ENCODE measurements around the gene MUC4. TPM values are rescaled to one million over a fixed set of nuclear protein-coding genes. Genes with fewer than 3 reads are reported as not detected.

MUC4 gene
- total RNA-seq, 1 experiment from 2014 or later = 0.36 TPM

DNA sequence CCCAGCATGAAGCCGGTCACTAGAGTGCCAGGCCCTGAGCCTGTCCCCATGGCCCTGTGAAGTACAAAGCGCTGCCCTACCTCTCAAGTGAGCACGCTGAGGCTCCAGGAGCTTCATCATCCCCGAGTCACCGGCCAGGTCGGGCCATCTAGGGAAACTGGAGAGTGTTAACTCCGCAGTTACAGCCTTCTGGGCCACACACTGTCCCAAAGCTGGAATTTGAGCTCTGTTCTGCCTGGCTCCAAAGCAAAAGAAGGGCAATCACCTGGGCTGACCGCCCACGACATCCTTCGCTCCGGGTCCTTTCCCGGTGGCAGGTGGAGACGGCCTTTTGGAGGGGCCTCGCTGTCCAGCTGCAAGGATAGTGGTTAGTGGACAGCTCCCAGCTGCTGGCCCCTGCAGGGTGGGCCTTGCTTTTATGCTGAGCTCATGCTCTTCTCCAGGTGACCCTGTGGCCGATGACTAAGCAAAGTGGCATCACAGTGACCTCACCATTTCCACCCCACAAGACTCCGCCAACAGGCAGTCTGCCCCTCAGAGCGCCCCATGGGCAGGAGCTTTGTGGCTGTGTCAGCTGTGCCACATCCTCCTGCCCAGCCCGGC is 3.5 kb upstream of the MUC4 start:
- H3K4me3 ChIP-seq (ENCODE audit: low read depth, low read length) = no peak overlapping the region
- TF ChIP-seq, protein P1, sequence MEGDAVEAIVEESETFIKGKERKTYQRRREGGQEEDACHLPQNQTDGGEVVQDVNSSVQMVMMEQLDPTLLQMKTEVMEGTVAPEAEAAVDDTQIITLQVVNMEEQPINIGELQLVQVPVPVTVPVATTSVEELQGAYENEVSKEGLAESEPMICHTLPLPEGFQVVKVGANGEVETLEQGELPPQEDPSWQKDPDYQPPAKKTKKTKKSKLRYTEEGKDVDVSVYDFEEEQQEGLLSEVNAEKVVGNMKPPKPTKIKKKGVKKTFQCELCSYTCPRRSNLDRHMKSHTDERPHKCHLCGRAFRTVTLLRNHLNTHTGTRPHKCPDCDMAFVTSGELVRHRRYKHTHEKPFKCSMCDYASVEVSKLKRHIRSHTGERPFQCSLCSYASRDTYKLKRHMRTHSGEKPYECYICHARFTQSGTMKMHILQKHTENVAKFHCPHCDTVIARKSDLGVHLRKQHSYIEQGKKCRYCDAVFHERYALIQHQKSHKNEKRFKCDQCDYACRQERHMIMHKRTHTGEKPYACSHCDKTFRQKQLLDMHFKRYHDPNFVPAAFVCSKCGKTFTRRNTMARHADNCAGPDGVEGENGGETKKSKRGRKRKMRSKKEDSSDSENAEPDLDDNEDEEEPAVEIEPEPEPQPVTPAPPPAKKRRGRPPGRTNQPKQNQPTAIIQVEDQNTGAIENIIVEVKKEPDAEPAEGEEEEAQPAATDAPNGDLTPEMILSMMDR (IDR thresholded peaks at IDR 0.05; ENCODE audit: insufficient read depth in 1 of 2, low read depth in 1 of 2, low read length in 1 of 2, severe bottlenecking in 1 of 2, unreplicated experiment in 1 of 2) = no peak
- intact Hi-C loops (cut with micrococcal nuclease; ENCODE audit: unreplicated experiment) = no loop called here
- H3K4me3 Mint-ChIP-seq (ENCODE audit: unreplicated experiment) = no peak overlapping the region
- POLR2A ChIA-PET = interaction anchor here (0.5 kb wide), 1 partner anchor 93 kb away, joined by 4 read pairs; the partner anchor contains the start of gene TNK2
- no peak overlapping the region for H3K27ac Mint-ChIP-seq (ENCODE audit: unreplicated experiment)
- peak in 1 of 2 experiments; percentile 27 for DNase-seq
- H3K36me3 ChIP-seq (ENCODE audit: control insufficient read depth, insufficient read depth, low read length) = no peaks in the 10 kb centered on the region
- no peaks in the 10 kb centered on the region for H3K4me1 ChIP-seq
- no TSS peak for BruUV-seq (replicated peaks)
- H3K4me1 Mint-ChIP-seq (ENCODE audit: low read depth, unreplicated experiment) = peaks cover 6% of the 10 kb centered on the region
- CTCF ChIA-PET = no interaction called here
- no peaks in the 10 kb centered on the region for H3K9me3 Mint-ChIP-seq (ENCODE audit: unreplicated experiment)
- no peaks in the 10 kb centered on the region for H3K9me3 ChIP-seq
- no peaks in the 10 kb centered on the region for H3K27me3 ChIP-seq (replicated peaks; ENCODE audit: control insufficient read depth, insufficient read depth, low read length)
- no peaks in the 10 kb centered on the region for H3K36me3 Mint-ChIP-seq (ENCODE audit: insufficient read depth, unreplicated experiment)
- no peaks in the 10 kb centered on the region for H3K27me3 Mint-ChIP-seq (ENCODE audit: insufficient read depth, unreplicated experiment)

GRCh38 chr3:195813916-195814640 is 2.3 kb upstream of the MUC4 start:
- Histone ChIP-seq H3K36me3 (ENCODE audit: control insufficient read depth, insufficient read depth, low read length) (no peaks in the 10 kb centered on the region), H3K4me3 (ENCODE audit: low read depth, low read length) (no peak overlapping the region), H3K27me3 (replicated peaks; ENCODE audit: control insufficient read depth, insufficient read depth, low read length) (no peaks in the 10 kb centered on the region), H3K9me3 (no peaks in the 10 kb centered on the region), H3K4me1 (no peaks in the 10 kb centered on the region)
- DNase-seq = no peak
- no peak overlapping the region for H3K27ac Mint-ChIP-seq (ENCODE audit: unreplicated experiment)
- no peaks in the 10 kb centered on the region for H3K36me3 Mint-ChIP-seq (ENCODE audit: insufficient read depth, unreplicated experiment)
- TF ChIP-seq, protein P1 (IDR thresholded peaks at IDR 0.05; ENCODE audit: insufficient read depth in 1 of 2, low read depth in 1 of 2, low read length in 1 of 2, severe bottlenecking in 1 of 2, unreplicated experiment in 1 of 2) = no peak
- no peaks in the 10 kb centered on the region for H3K27me3 Mint-ChIP-seq (ENCODE audit: insufficient read depth, unreplicated experiment)
- BruUV-seq (replicated peaks) = no TSS peak
- CTCF ChIA-PET = no interaction called here
- intact Hi-C loops (cut with micrococcal nuclease; ENCODE audit: unreplicated experiment) = no loop called here
- H3K9me3 Mint-ChIP-seq (ENCODE audit: unreplicated experiment) = no peaks in the 10 kb centered on the region
- peaks cover 6% of the 10 kb centered on the region for H3K4me1 Mint-ChIP-seq (ENCODE audit: low read depth, unreplicated experiment)
- POLR2A ChIA-PET = no interaction called here
- H3K4me3 Mint-ChIP-seq (ENCODE audit: unreplicated experiment) = no peak overlapping the region

GRCh38 chr3:195812366-195812765 is 637 bp upstream of the MUC4 start:
- intact Hi-C loops (cut with micrococcal nuclease; ENCODE audit: unreplicated experiment) = no loop called here
- Mint-ChIP-seq H3K9me3 (ENCODE audit: unreplicated experiment) (no peaks in the 10 kb centered on the region), H3K4me3 (ENCODE audit: unreplicated experiment) (no peak overlapping the region), H3K4me1 (ENCODE audit: low read depth, unreplicated experiment) (peaks cover 6% of the 10 kb centered on the region), H3K36me3 (ENCODE audit: insufficient read depth, unreplicated experiment) (no peaks in the 10 kb centered on the region), H3K27ac (ENCODE audit: unreplicated experiment) (no peak overlapping the region), H3K27me3 (ENCODE audit: insufficient read depth, unreplicated experiment) (no peaks in the 10 kb centered on the region)
- no peak for DNase-seq
- H3K9me3 ChIP-seq = no peaks in the 10 kb centered on the region
- ChIA-PET POLR2A (no interaction called here), CTCF (no interaction called here)
- no peaks in the 10 kb centered on the region for H3K4me1 ChIP-seq
- no TSS peak for BruUV-seq (replicated peaks)
- H3K4me3 ChIP-seq (ENCODE audit: low read depth, low read length) = no peak overlapping the region
- H3K27me3 ChIP-seq (replicated peaks; ENCODE audit: control insufficient read depth, insufficient read depth, low read length) = no peaks in the 10 kb centered on the region
- H3K36me3 ChIP-seq (ENCODE audit: control insufficient read depth, insufficient read depth, low read length) = no peaks in the 10 kb centered on the region
- TF ChIP-seq, protein P1 (IDR thresholded peaks at IDR 0.05; ENCODE audit: insufficient read depth in 1 of 2, low read depth in 1 of 2, low read length in 1 of 2, severe bottlenecking in 1 of 2, unreplicated experiment in 1 of 2) = no peak

Data from Caco-2 (cell line).